ENCODE data around the gene ERG28. TPM values are rescaled to one million over a fixed set of nuclear protein-coding genes. Genes with fewer than 3 reads are reported as not detected.

ERG28 gene
- total RNA-seq, 2 donors from 2014 or later: 8.6 to 8.8 TPM

DNA sequence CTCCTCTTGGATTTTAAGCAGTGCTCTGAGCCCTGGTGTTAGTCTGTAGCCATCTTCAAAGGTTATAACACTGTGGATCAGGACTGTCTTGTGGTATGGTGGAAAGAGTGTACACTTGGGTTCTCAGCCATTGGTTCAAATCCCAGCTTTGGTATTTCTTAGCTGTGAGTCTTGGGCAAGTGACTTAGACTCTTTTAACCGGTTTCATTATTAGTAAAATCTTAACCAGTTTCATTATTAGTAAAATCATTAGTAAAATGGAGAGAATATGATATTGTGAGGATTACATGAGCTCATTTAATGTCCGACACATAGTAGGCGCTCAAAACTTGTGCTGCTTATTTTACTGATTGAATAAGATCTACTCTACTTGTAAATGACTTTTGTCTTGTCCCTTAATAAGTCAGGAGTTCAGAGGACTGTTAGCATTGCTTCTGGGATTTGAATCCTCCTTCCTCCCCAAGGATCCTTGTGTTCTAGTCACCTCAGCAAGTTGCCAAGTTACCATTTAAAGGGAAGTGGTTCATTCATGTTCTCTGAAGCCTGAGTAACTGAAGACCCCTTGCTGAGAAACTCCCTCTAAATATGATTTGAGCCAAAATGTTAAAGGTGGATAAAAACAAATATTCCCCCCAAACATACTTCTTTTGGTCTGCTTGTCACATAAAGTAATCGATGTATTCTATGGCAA lies 12.8 kb upstream of the ERG28 start:
- ATAC-seq: no peak
- Histone ChIP-seq H3K9me3 (no peaks in the 10 kb centered on the region), H3K27ac (no peak overlapping the region), H3K4me3 (no peak overlapping the region), H3K36me3 (replicated peaks in 1 of 2; ENCODE audit: insufficient read depth in 1 of 2, low read depth in 2 of 2) (peaks cover 0 to 2% of the 10 kb centered on the region in 2 donors), H3K27me3 (no peaks in the 10 kb centered on the region), H3K4me1 (no peaks in the 10 kb centered on the region)
- WGBS, 2 donors: 96 to 97% methylated on average over 4 of the region's 4 CpGs
- DNase-seq: no peak
- intact Hi-C loops (cut with DNase I): no loop called here
- no peak for TF ChIP-seq POLR2A (IDR thresholded peaks at IDR 0.05)
- TF ChIP-seq CTCF (IDR thresholded peaks at IDR 0.05): no peak

DNA sequence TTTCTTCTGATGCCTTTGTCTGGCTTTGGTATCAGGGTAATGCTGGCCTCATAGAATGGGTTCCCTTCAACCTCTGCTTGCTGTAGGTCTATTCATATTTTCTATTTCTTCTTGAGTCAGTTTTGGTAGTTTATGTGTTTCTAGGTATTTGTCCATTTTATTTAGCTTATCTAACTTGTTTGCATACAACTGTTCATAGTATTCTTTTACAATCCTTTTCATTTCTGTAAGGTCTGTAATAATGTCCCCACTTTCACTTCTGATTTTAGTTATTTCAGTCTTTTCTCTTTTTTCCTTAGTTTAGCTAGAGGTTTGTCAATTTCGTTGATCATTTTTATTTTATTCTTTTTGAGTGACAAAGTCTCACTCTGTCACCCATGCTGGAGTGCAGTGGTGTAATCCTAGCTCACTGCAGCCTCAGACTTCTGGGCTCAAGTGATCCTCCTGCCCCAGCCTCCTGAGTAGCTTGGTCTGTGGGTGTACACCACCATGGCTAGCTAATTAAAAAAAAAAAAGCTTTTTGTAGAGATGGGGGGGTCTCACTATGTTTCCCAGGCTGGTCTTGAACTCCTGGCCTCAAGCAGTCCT lies 12.0 kb upstream of the ERG28 start:
- 93% methylated on average over 1 of the region's 1 CpG for WGBS, 2 donors
- TF ChIP-seq CTCF (IDR thresholded peaks at IDR 0.05) (no peak), POLR2A (IDR thresholded peaks at IDR 0.05) (no peak)

GRCh38 chr14:75667099-75667765 lies 6.6 kb upstream of the ERG28 start:
- intact Hi-C loops (cut with DNase I): no loop called here

More for the DNA sequence above, 12.0 kb upstream of the ERG28 start:
- no peak for ATAC-seq
- Histone ChIP-seq H3K27ac (no peak overlapping the region), H3K4me1 (no peaks in the 10 kb centered on the region), H3K4me3 (no peak overlapping the region), H3K27me3 (no peaks in the 10 kb centered on the region), H3K9me3 (no peaks in the 10 kb centered on the region), H3K36me3 (replicated peaks in 1 of 2; ENCODE audit: insufficient read depth in 1 of 2, low read depth in 2 of 2) (peaks cover 0 to 2% of the 10 kb centered on the region in 2 donors)
- no peak for DNase-seq
- intact Hi-C loops (cut with DNase I): no loop called here

DNA sequence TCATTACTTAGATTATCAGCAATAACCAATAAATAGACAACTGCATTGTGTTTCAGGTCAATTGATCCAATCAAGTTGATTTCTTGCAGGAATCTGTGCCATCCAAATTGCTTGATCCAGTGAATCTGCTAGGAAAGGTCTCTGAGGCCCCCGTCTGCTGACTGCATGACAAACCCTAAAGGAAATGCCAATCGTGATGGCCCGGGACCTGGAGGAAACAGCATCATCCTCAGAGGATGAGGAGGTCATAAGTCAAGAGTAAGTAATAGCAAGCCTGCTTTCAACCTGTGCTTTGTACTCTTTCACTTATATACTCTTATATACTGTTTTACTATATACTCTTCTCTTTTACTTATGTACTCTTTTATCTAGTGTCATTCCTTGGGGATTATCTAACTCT lies 2.3 kb upstream of the ERG28 start:
- intact Hi-C loops (cut with DNase I): no loop called here
- ATAC-seq: no peak

More at GRCh38 chr14:75667099-75667765, 6.6 kb upstream of the ERG28 start:
- no peaks in the 10 kb centered on the region for H3K27me3 ChIP-seq
- H3K4me3 ChIP-seq: no peak overlapping the region
- H3K27ac ChIP-seq: no peak overlapping the region
- 84 to 90% methylated on average over 2 of the region's 2 CpGs for WGBS, 2 donors
- no peak for DNase-seq
- TF ChIP-seq CTCF (IDR thresholded peaks at IDR 0.05) (no peak), POLR2A (IDR thresholded peaks at IDR 0.05) (no peak)
- no peaks in the 10 kb centered on the region for H3K9me3 ChIP-seq
- H3K4me1 ChIP-seq: peaks cover 3% of the 10 kb centered on the region
- ATAC-seq: no peak
- peaks cover 0 to 2% of the 10 kb centered on the region in 2 donors for H3K36me3 ChIP-seq (replicated peaks in 1 of 2; ENCODE audit: insufficient read depth in 1 of 2, low read depth in 2 of 2)

More for the DNA sequence above, 2.3 kb upstream of the ERG28 start:
- H3K36me3 ChIP-seq (replicated peaks in 1 of 2; ENCODE audit: insufficient read depth in 1 of 2, low read depth in 2 of 2): no peaks in the 10 kb centered on the region
- no peaks in the 10 kb centered on the region for H3K27me3 ChIP-seq
- no peaks in the 10 kb centered on the region for H3K9me3 ChIP-seq
- H3K27ac ChIP-seq: no peak overlapping the region
- H3K4me3 ChIP-seq: no peak overlapping the region
- no peak for TF ChIP-seq CTCF (IDR thresholded peaks at IDR 0.05)
- no peak for TF ChIP-seq POLR2A (IDR thresholded peaks at IDR 0.05)
- peaks cover 23% of the 10 kb centered on the region for H3K4me1 ChIP-seq
- DNase-seq: no peak
- 64 to 72% methylated on average over 3 of the region's 3 CpGs for WGBS, 2 donors

Data from body of pancreas (tissue), 4 donors.